Keratinocyte (primary cell): ENCODE measurements around the gene NFASC.

ENCODE experiments used
- EZH2 ChIP-seq: IDR thresholded peaks from one replicate; pipeline ENCODE4 v1.6.1; 2012; ENCODE audit warnings: inconsistent platforms, mild to moderate bottlenecking, low read length, moderate library complexity
- TF ChIP-seq, protein P1 (sequence below), 3 experiments: IDR thresholded peaks in 1 of 3; conservative IDR thresholded peaks in 1 of 3; optimal IDR thresholded peaks in 1 of 3; 2 replicates in 2 of 3; 3 replicates in 1 of 3; pipeline versions ENCODE3 to v1.5.1; 2011; ENCODE audit warnings: low read length in 3 of 3, mild to moderate bottlenecking in 3 of 3, moderate library complexity in 2 of 3, control low read depth in 1 of 3, inconsistent platforms in 1 of 3; ENCODE audit not compliant: insufficient read depth in 2 of 3; ENCODE audit errors: extremely low read depth in 1 of 3

DNA sequence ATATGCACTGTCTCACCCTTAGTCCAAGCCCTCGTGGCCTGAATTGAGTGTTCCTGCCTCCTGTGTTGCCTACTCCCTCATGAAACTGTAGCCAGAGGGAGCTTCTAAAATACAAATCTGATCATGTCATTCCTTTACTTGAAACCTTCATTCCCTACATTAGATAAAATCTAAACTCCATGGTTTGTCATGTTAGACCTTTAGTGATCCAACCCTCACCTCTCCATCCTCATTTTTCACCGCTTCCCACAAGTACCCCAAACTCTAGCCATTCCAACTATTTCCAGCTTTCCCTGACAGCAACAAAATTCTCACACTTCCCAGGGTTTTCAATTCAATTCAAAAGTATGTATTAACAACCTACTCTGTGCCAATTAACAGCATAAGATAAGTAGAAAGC lies 154.0 kb downstream of the NFASC start:
- TF ChIP-seq, protein P1, sequence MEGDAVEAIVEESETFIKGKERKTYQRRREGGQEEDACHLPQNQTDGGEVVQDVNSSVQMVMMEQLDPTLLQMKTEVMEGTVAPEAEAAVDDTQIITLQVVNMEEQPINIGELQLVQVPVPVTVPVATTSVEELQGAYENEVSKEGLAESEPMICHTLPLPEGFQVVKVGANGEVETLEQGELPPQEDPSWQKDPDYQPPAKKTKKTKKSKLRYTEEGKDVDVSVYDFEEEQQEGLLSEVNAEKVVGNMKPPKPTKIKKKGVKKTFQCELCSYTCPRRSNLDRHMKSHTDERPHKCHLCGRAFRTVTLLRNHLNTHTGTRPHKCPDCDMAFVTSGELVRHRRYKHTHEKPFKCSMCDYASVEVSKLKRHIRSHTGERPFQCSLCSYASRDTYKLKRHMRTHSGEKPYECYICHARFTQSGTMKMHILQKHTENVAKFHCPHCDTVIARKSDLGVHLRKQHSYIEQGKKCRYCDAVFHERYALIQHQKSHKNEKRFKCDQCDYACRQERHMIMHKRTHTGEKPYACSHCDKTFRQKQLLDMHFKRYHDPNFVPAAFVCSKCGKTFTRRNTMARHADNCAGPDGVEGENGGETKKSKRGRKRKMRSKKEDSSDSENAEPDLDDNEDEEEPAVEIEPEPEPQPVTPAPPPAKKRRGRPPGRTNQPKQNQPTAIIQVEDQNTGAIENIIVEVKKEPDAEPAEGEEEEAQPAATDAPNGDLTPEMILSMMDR (optimal IDR thresholded peaks at IDR 0.05 in 1 of 3, IDR thresholded peaks at IDR 0.05 in 1 of 3, conservative IDR thresholded peaks at IDR 0.05 in 1 of 3; ENCODE audit: extremely low read depth in 1 of 3, insufficient read depth in 2 of 3, low read length in 3 of 3), result no peak
- no peak for TF ChIP-seq EZH2
